ENCODE measurements around the gene CCNB1IP1. TPM values are rescaled to one million over a fixed set of nuclear protein-coding genes. Genes with fewer than 3 reads are reported as not detected.
"Not testable (repeated sequence)": the region's sequence is repeated elsewhere in the genome, so short reads cannot be mapped to it uniquely, and the experiment has no call there.

CCNB1IP1 gene
- total RNA-seq, 1 donor from 2014 or later: 61.3 TPM

DNA sequence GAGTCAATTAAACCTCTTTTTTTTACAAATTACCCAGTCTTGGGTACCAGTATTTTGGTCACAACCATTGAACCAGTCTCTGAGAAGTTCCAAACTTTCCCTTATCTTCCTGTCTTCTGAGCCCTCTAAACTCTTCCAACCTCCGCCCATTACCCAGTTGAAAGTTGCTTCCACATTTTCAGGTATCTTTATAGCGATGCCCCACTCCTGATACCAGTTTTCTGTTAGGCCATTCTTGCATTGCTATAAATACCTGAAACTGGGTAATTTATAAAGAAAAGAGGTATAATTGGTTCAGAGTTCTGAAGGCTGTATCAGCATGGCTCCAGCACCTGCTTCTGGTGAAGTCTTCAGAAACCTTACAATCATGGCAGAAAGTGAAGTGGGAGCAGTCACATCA, 59.0 kb downstream of the CCNB1IP1 start:
- no peak for DNase-seq (ENCODE audit: low spot score)
- intact Hi-C loops (cut with DNase I): no loop called here

DNA sequence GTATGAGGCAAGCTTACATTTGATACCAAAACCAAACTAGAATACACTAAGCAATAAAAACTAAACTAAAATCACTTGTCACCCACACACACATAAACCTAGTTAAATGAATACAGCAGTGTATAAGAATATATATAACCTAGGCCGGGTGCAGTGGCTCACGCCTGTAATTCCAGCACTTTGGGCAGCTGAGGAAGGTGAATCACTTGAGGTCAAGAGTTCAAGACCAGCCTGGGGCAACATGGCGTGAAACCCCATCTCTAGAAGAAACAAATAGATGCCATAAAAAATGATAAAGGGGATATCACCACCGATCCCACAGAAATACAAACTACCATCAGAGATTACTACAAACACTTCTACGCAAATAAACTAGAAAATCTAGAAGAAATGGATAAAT, 68.7 kb downstream of the CCNB1IP1 start:
- intact Hi-C loops (cut with DNase I); DNase-seq (ENCODE audit: low spot score): not testable (repeated sequence)

DNA sequence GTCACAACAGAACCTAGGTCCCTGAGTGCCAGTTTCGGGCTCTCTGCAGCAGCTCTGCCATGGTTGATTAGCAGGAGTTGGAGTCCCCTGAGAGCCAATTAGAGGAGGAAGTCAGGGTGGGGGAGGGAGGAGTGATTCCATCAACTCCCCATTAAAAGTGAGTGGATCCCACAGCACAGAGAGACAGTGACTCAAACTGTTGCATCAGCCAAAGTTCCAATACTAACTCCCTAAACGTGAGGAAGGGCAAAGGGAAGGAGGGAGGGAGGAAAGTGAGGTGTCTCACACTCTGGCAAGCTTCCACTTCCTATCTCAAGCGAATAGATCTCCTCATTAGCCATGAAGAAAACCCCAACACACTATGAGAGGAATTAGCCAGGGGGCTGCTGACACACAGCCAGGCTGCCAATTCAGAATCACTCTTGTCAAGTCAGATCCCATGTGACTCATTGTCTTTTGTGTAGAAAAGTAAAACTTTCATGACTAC, 70.4 kb downstream of the CCNB1IP1 start:
- intact Hi-C loops (cut with DNase I): no loop called here
- DNase-seq (ENCODE audit: low spot score): no peak

Other genes with a start within 250 kb of the CCNB1IP1 start
- not detected for gene OR4K17, start 222.5 kb downstream of the CCNB1IP1 start, total RNA-seq
- not detected for gene OR4N5, start 194.5 kb downstream of the CCNB1IP1 start, total RNA-seq
- not detected for gene OR11G2, start 142.4 kb downstream of the CCNB1IP1 start, total RNA-seq
- gene OR11H6, start 109.6 kb downstream of the CCNB1IP1 start, total RNA-seq: not detected
- not detected for gene OR11H7, start 104.3 kb downstream of the CCNB1IP1 start, total RNA-seq
- not detected for gene OR11H4, start 94.0 kb downstream of the CCNB1IP1 start, total RNA-seq
- gene TTC5, start 27.3 kb downstream of the CCNB1IP1 start, total RNA-seq: 11.1 TPM
- 15.2 TPM for gene PARP2, start 10.4 kb upstream of the CCNB1IP1 start, total RNA-seq
- gene TEP1, start 80.2 kb upstream of the CCNB1IP1 start, total RNA-seq: 15.7 TPM
- gene KLHL33, start 102.9 kb upstream of the CCNB1IP1 start, total RNA-seq: 0.35 TPM
- gene OSGEP, start 121.5 kb upstream of the CCNB1IP1 start, total RNA-seq: 21.2 TPM
- 66.0 TPM for gene APEX1, start 121.9 kb upstream of the CCNB1IP1 start, total RNA-seq
- gene PIP4P1, start 128.2 kb upstream of the CCNB1IP1 start, total RNA-seq: 18.2 TPM
- 17.4 TPM for gene PNP, start 136.1 kb upstream of the CCNB1IP1 start, total RNA-seq
- 0.48 TPM for gene RNASE10, start 172.3 kb upstream of the CCNB1IP1 start, total RNA-seq
- not detected for gene RNASE9, start 227.8 kb upstream of the CCNB1IP1 start, total RNA-seq

All from cardiac septum (tissue), 1 donor.